Measurements from ENCODE around the gene PRDM12.

Gene PRDM12

GRCh38 chr9:130701059-130702022 lies 36.9 kb downstream of the PRDM12 start:
- H3K27me3 ChIP-seq (ENCODE audit: control insufficient read depth, insufficient read depth, low read length), result no peaks in the 10 kb centered on the region
- no peak overlapping the region for H3K9ac ChIP-seq (ENCODE audit: low read length)
- peaks cover 5% of the 10 kb centered on the region for H3K4me1 ChIP-seq (ENCODE audit: control insufficient read depth, insufficient read depth, low read length)
- no peak overlapping the region for H3K4me3 ChIP-seq (ENCODE audit: low read length)
- H3K9me3 ChIP-seq (ENCODE audit: control insufficient read depth, low read length), result no peaks in the 10 kb centered on the region
- peaks cover 9% of the 10 kb centered on the region for H3K36me3 ChIP-seq (ENCODE audit: control insufficient read depth, insufficient read depth, low read length)

GRCh38 chr9:130703501-130703900 lies 39.1 kb downstream of the PRDM12 start:
- Histone ChIP-seq H3K36me3 (ENCODE audit: control insufficient read depth, insufficient read depth, low read length) (peaks cover 4% of the 10 kb centered on the region), H3K27me3 (ENCODE audit: control insufficient read depth, insufficient read depth, low read length) (no peaks in the 10 kb centered on the region), H3K9ac (ENCODE audit: low read length) (no peak overlapping the region), H3K9me3 (ENCODE audit: control insufficient read depth, low read length) (no peaks in the 10 kb centered on the region), H3K4me3 (ENCODE audit: low read length) (no peak overlapping the region), H3K4me1 (ENCODE audit: control insufficient read depth, insufficient read depth, low read length) (peaks cover 5% of the 10 kb centered on the region)

GRCh38 chr9:130707225-130707976 lies 43.0 kb downstream of the PRDM12 start:
- Histone ChIP-seq H3K36me3 (ENCODE audit: control insufficient read depth, insufficient read depth, low read length) (no peaks in the 10 kb centered on the region), H3K27me3 (ENCODE audit: control insufficient read depth, insufficient read depth, low read length) (no peaks in the 10 kb centered on the region), H3K4me3 (ENCODE audit: low read length) (no peak overlapping the region), H3K9ac (ENCODE audit: low read length) (no peak overlapping the region), H3K9me3 (ENCODE audit: control insufficient read depth, low read length) (no peaks in the 10 kb centered on the region), H3K4me1 (ENCODE audit: control insufficient read depth, insufficient read depth, low read length) (no peaks in the 10 kb centered on the region)

- no peak overlapping the region for H3K4me3 ChIP-seq (ENCODE audit: low read length)
- H3K9ac ChIP-seq (ENCODE audit: low read length), result no peak overlapping the region
- H3K4me1 ChIP-seq (ENCODE audit: control insufficient read depth, insufficient read depth, low read length), result peaks cover 7% of the 10 kb centered on the region
- no peaks in the 10 kb centered on the region for H3K9me3 ChIP-seq (ENCODE audit: control insufficient read depth, low read length)
- no peaks in the 10 kb centered on the region for H3K27me3 ChIP-seq (ENCODE audit: control insufficient read depth, insufficient read depth, low read length)
- H3K36me3 ChIP-seq (ENCODE audit: control insufficient read depth, insufficient read depth, low read length), result no peaks in the 10 kb centered on the region
Measured at GRCh38 chr9:130710822-130711352, 46.5 kb downstream of the PRDM12 start.

GRCh38 chr9:130711469-130711868 lies 47.1 kb downstream of the PRDM12 start:
- no peak overlapping the region for H3K4me3 ChIP-seq (ENCODE audit: low read length)
- no peaks in the 10 kb centered on the region for H3K36me3 ChIP-seq (ENCODE audit: control insufficient read depth, insufficient read depth, low read length)
- H3K9ac ChIP-seq (ENCODE audit: low read length), result no peak overlapping the region
- H3K27me3 ChIP-seq (ENCODE audit: control insufficient read depth, insufficient read depth, low read length), result no peaks in the 10 kb centered on the region
- H3K4me1 ChIP-seq (ENCODE audit: control insufficient read depth, insufficient read depth, low read length), result peaks cover 7% of the 10 kb centered on the region
- no peaks in the 10 kb centered on the region for H3K9me3 ChIP-seq (ENCODE audit: control insufficient read depth, low read length)

- peaks cover 7% of the 10 kb centered on the region for H3K4me1 ChIP-seq (ENCODE audit: control insufficient read depth, insufficient read depth, low read length)
- peak overlapping the region; percentile 88 for H3K9ac ChIP-seq (ENCODE audit: low read length)
Measured at GRCh38 chr9:130712564-130713285, 48.3 kb downstream of the PRDM12 start.

GRCh38 chr9:130713286-130713960 lies 49.0 kb downstream of the PRDM12 start:
- Histone ChIP-seq H3K27me3 (ENCODE audit: control insufficient read depth, insufficient read depth, low read length) (no peaks in the 10 kb centered on the region), H3K9me3 (ENCODE audit: control insufficient read depth, low read length) (no peaks in the 10 kb centered on the region), H3K9ac (ENCODE audit: low read length) (peak overlapping the region; percentile 88), H3K36me3 (ENCODE audit: control insufficient read depth, insufficient read depth, low read length) (no peaks in the 10 kb centered on the region), H3K4me1 (ENCODE audit: control insufficient read depth, insufficient read depth, low read length) (peaks cover 7% of the 10 kb centered on the region), H3K4me3 (ENCODE audit: low read length) (peak overlapping the region; percentile 62)

More at GRCh38 chr9:130712564-130713285, 48.3 kb downstream of the PRDM12 start:
- Histone ChIP-seq H3K4me3 (ENCODE audit: low read length) (peak overlapping the region; percentile 62), H3K36me3 (ENCODE audit: control insufficient read depth, insufficient read depth, low read length) (no peaks in the 10 kb centered on the region), H3K9me3 (ENCODE audit: control insufficient read depth, low read length) (no peaks in the 10 kb centered on the region), H3K27me3 (ENCODE audit: control insufficient read depth, insufficient read depth, low read length) (no peaks in the 10 kb centered on the region)

GRCh38 chr9:130714586-130715110 lies 50.3 kb downstream of the PRDM12 start:
- H3K9ac ChIP-seq (ENCODE audit: low read length), result no peak overlapping the region
- H3K4me3 ChIP-seq (ENCODE audit: low read length), result no peak overlapping the region
- H3K9me3 ChIP-seq (ENCODE audit: control insufficient read depth, low read length), result no peaks in the 10 kb centered on the region
- H3K36me3 ChIP-seq (ENCODE audit: control insufficient read depth, insufficient read depth, low read length), result no peaks in the 10 kb centered on the region
- H3K4me1 ChIP-seq (ENCODE audit: control insufficient read depth, insufficient read depth, low read length), result peaks cover 7% of the 10 kb centered on the region
- H3K27me3 ChIP-seq (ENCODE audit: control insufficient read depth, insufficient read depth, low read length), result no peaks in the 10 kb centered on the region

- H3K4me1 ChIP-seq (ENCODE audit: control insufficient read depth, insufficient read depth, low read length), result peaks cover 7% of the 10 kb centered on the region
- no peaks in the 10 kb centered on the region for H3K9me3 ChIP-seq (ENCODE audit: control insufficient read depth, low read length)
- no peaks in the 10 kb centered on the region for H3K27me3 ChIP-seq (ENCODE audit: control insufficient read depth, insufficient read depth, low read length)
- H3K36me3 ChIP-seq (ENCODE audit: control insufficient read depth, insufficient read depth, low read length), result no peaks in the 10 kb centered on the region
- H3K9ac ChIP-seq (ENCODE audit: low read length), result no peak overlapping the region
- no peak overlapping the region for H3K4me3 ChIP-seq (ENCODE audit: low read length)
Measured at GRCh38 chr9:130715270-130715669, 50.9 kb downstream of the PRDM12 start.

GRCh38 chr9:130718562-130718961 lies 54.2 kb downstream of the PRDM12 start:
- Histone ChIP-seq H3K9ac (ENCODE audit: low read length) (no peak overlapping the region), H3K4me1 (ENCODE audit: control insufficient read depth, insufficient read depth, low read length) (peaks cover 7% of the 10 kb centered on the region), H3K9me3 (ENCODE audit: control insufficient read depth, low read length) (no peaks in the 10 kb centered on the region), H3K4me3 (ENCODE audit: low read length) (no peak overlapping the region), H3K27me3 (ENCODE audit: control insufficient read depth, insufficient read depth, low read length) (no peaks in the 10 kb centered on the region), H3K36me3 (ENCODE audit: control insufficient read depth, insufficient read depth, low read length) (no peaks in the 10 kb centered on the region)

- Histone ChIP-seq H3K4me1 (ENCODE audit: control insufficient read depth, insufficient read depth, low read length) (no peaks in the 10 kb centered on the region), H3K27me3 (ENCODE audit: control insufficient read depth, insufficient read depth, low read length) (no peaks in the 10 kb centered on the region), H3K36me3 (ENCODE audit: control insufficient read depth, insufficient read depth, low read length) (no peaks in the 10 kb centered on the region), H3K4me3 (ENCODE audit: low read length) (no peak overlapping the region), H3K9ac (ENCODE audit: low read length) (no peak overlapping the region), H3K9me3 (ENCODE audit: control insufficient read depth, low read length) (no peaks in the 10 kb centered on the region)
Measured at GRCh38 chr9:130720762-130721161, 56.4 kb downstream of the PRDM12 start.

Data from mucosa of stomach (tissue), 1 donor.